Thymus (tissue), 11 donors: ENCODE data around the gene EDEM3. TPM values are rescaled to one million over a fixed set of nuclear protein-coding genes. Genes with fewer than 3 reads are reported as not detected.
A peak's percentile ranks its signal among the peaks of the same experiment; 100 is the strongest.
"Not testable (repeated sequence)": the region's sequence is repeated elsewhere in the genome, so short reads cannot be mapped to it uniquely, and the experiment has no call there.

Source experiments
- DNase-seq, 9 donors: peaks; one replicate each; pipeline ENCODE4 v3.0.0-alpha.2; 2013; ENCODE audit warnings: low spot score in 9 of 9, low read depth in 6 of 9, missing footprints in 1 of 9
- H3K27ac ChIP-seq, 2 donors: one replicate each; pipeline ENCODE4 v1.5.1; 2013; ENCODE audit warnings: control low read depth in 1 of 2, low read depth in 1 of 2, low read length in 1 of 2, mild to moderate bottlenecking in 1 of 2, moderate library complexity in 1 of 2
- H3K27me3 ChIP-seq, 2 donors: one replicate each; pipeline ENCODE4 v1.5.1; 2013; ENCODE audit warnings: low read length in 1 of 2; ENCODE audit not compliant: control insufficient read depth in 2 of 2, insufficient read depth in 1 of 2
- H3K36me3 ChIP-seq, 2 donors: one replicate each; pipeline ENCODE4 v1.5.1; 2013; ENCODE audit warnings: low read length in 1 of 2, mild to moderate bottlenecking in 1 of 2, moderate library complexity in 1 of 2; ENCODE audit not compliant: control insufficient read depth in 2 of 2, insufficient read depth in 2 of 2
- H3K4me1 ChIP-seq, 2 donors: one replicate each; pipeline ENCODE4 v1.5.1; 2013; ENCODE audit warnings: low read length in 2 of 2; ENCODE audit not compliant: control insufficient read depth in 2 of 2, insufficient read depth in 2 of 2
- H3K4me3 ChIP-seq, 2 donors: one replicate each; pipeline ENCODE4 v1.5.1; 2013; ENCODE audit warnings: low read length in 2 of 2, control low read depth in 1 of 2, mild to moderate bottlenecking in 1 of 2
- H3K9me3 ChIP-seq, 2 donors: one replicate each; pipeline ENCODE4 v1.5.1; 2013; ENCODE audit warnings: low read length in 1 of 2, mild to moderate bottlenecking in 1 of 2; ENCODE audit not compliant: control insufficient read depth in 2 of 2, insufficient read depth in 1 of 2
- WGBS: extraction: QIAGEN DNeasy Blood & Tissue Kit; methylation state at CpG from one replicate; pipeline ENCODE4 v1.1.7; 2013; 5-methylcytosine and 5-hydroxymethylcytosine counted together
- polyA plus RNA-seq: library from polyadenylated mRNA; stranded (reverse); fragments of 200-250 nt; gene quantifications from one replicate; pipeline ENCODE4 v1.2.3, GENCODE V29; 2013
- total RNA-seq: library from RNA; stranded (reverse); fragments of 120-200 nt; gene quantifications from one replicate; pipeline ENCODE4 v1.2.4, GENCODE V29; 2013
- donor health status: healthy.

The EDEM3 gene
- total and polyA plus RNA-seq, 2 donors, result 19.0 to 24.2 TPM

- not testable (repeated sequence) for H3K27ac ChIP-seq, H3K36me3 ChIP-seq, H3K4me1 ChIP-seq, H3K4me3 ChIP-seq, DNase-seq, H3K9me3 ChIP-seq, H3K27me3 ChIP-seq
- WGBS, result 93% methylated on average over 3 of the region's 3 CpGs
Observed at GRCh38 chr1:184679472-184679871, 75.2 kb downstream of the EDEM3 start.

- no peaks in the 10 kb centered on the region for H3K36me3 ChIP-seq
- H3K27me3 ChIP-seq, result no peaks in the 10 kb centered on the region
- H3K4me1 ChIP-seq, result no peaks in the 10 kb centered on the region
- no peaks in the 10 kb centered on the region for H3K9me3 ChIP-seq
- no peak overlapping the region for H3K4me3 ChIP-seq
- no peak overlapping the region for H3K27ac ChIP-seq
- DNase-seq, result no peak
Observed at GRCh38 chr1:184677344-184677743, 77.3 kb downstream of the EDEM3 start.

- no peak for DNase-seq
- Histone ChIP-seq H3K4me1 (no peaks in the 10 kb centered on the region), H3K27ac (no peak overlapping the region), H3K9me3 (no peaks in the 10 kb centered on the region), H3K4me3 (no peak overlapping the region), H3K27me3 (no peaks in the 10 kb centered on the region), H3K36me3 (no peaks in the 10 kb centered on the region)
- WGBS, result 92% methylated on average over 9 of the region's 9 CpGs
Observed at GRCh38 chr1:184673305-184673704, 81.4 kb downstream of the EDEM3 start.

GRCh38 chr1:184672013-184672726 is 82.5 kb downstream of the EDEM3 start:
- no peak for DNase-seq
- 91% methylated on average over 9 of the region's 9 CpGs for WGBS

GRCh38 chr1:184669391-184669790 is 85.3 kb downstream of the EDEM3 start:
- WGBS, result 99% methylated on average over 1 of the region's 1 CpG
- Histone ChIP-seq H3K9me3 (peaks cover 0 to 3% of the 10 kb centered on the region in 2 donors), H3K27ac (no peak overlapping the region), H3K36me3 (no peaks in the 10 kb centered on the region), H3K4me1 (peaks cover 0 to 1% of the 10 kb centered on the region in 2 donors), H3K4me3 (no peak overlapping the region), H3K27me3 (peaks cover 0 to 5% of the 10 kb centered on the region in 2 donors)
- no peak for DNase-seq

More at GRCh38 chr1:184672013-184672726, 82.5 kb downstream of the EDEM3 start:
- Histone ChIP-seq H3K4me3 (no peak overlapping the region), H3K36me3 (no peaks in the 10 kb centered on the region), H3K9me3 (no peaks in the 10 kb centered on the region), H3K27me3 (no peaks in the 10 kb centered on the region), H3K4me1 (no peaks in the 10 kb centered on the region), H3K27ac (no peak overlapping the region)

- WGBS, result 94% methylated on average over 6 of the region's 6 CpGs
Observed at GRCh38 chr1:184665360-184665759, 89.3 kb downstream of the EDEM3 start.

GRCh38 chr1:184664661-184665060 is 90.0 kb downstream of the EDEM3 start:
- H3K4me3 ChIP-seq, result no peak overlapping the region
- WGBS, result 92% methylated on average over 15 of the region's 15 CpGs
- no peak for DNase-seq
- no peak overlapping the region for H3K27ac ChIP-seq
- H3K36me3 ChIP-seq, result no peaks in the 10 kb centered on the region
- H3K4me1 ChIP-seq, result peaks cover 0 to 9% of the 10 kb centered on the region in 2 donors
- H3K27me3 ChIP-seq, result peaks cover 0 to 9% of the 10 kb centered on the region in 2 donors
- H3K9me3 ChIP-seq, result peaks cover 0 to 8% of the 10 kb centered on the region in 2 donors

More at GRCh38 chr1:184665360-184665759, 89.3 kb downstream of the EDEM3 start:
- Histone ChIP-seq H3K27me3 (peaks cover 0 to 9% of the 10 kb centered on the region in 2 donors), H3K36me3 (no peaks in the 10 kb centered on the region), H3K27ac (no peak overlapping the region), H3K4me3 (no peak overlapping the region), H3K9me3 (peaks cover 0 to 8% of the 10 kb centered on the region in 2 donors), H3K4me1 (peaks cover 0 to 9% of the 10 kb centered on the region in 2 donors)
- DNase-seq, result no peak

- DNase-seq, result peak in 8 of 9 donors; percentile 8 to 55 (median 18)
Observed at GRCh38 chr1:184664042-184664660, 90.5 kb downstream of the EDEM3 start.

GRCh38 chr1:184661801-184662200 is 92.9 kb downstream of the EDEM3 start:
- Histone ChIP-seq H3K4me1 (peaks cover 0 to 9% of the 10 kb centered on the region in 2 donors), H3K27me3 (peaks cover 0 to 9% of the 10 kb centered on the region in 2 donors), H3K4me3 (no peak overlapping the region), H3K27ac (no peak overlapping the region), H3K9me3 (peaks cover 0 to 8% of the 10 kb centered on the region in 2 donors), H3K36me3 (no peaks in the 10 kb centered on the region)
- 56% methylated on average over 1 of the region's 1 CpG for WGBS
- DNase-seq, result no peak

More at GRCh38 chr1:184664042-184664660, 90.5 kb downstream of the EDEM3 start:
- Histone ChIP-seq H3K27ac (no peak overlapping the region), H3K27me3 (peaks cover 0 to 9% of the 10 kb centered on the region in 2 donors), H3K36me3 (no peaks in the 10 kb centered on the region), H3K9me3 (peaks cover 0 to 8% of the 10 kb centered on the region in 2 donors), H3K4me3 (peak overlapping the region in 1 of 2 donors; percentile 12), H3K4me1 (peaks cover 0 to 9% of the 10 kb centered on the region in 2 donors)
- 29% methylated on average over 40 of the region's 40 CpGs for WGBS
